ENCODE results near the gene INPP5B. TPM values are rescaled to one million over a fixed set of nuclear protein-coding genes. Genes with fewer than 3 reads are reported as not detected.
"Not testable (repeated sequence)": the region's sequence is repeated elsewhere in the genome, so short reads cannot be mapped to it uniquely, and the experiment has no call there.

INPP5B gene
- total and polyA plus RNA-seq, 2 donors (not counting 1 experiment from before 2014, with no cell fraction given), result 23.6 to 55.0 TPM

- TF ChIP-seq CTCF (conservative IDR thresholded peaks at IDR 0.05 in 1 of 2, IDR thresholded peaks at IDR 0.05 in 1 of 2; ENCODE audit: low read depth in 1 of 2, low read length in 2 of 2), result no peak
- no peak for TF ChIP-seq EZH2 (IDR thresholded peaks at IDR 0.05; ENCODE audit: low read length, missing control alignments)
- H2AFZ ChIP-seq (ENCODE audit: low read length), result no peak overlapping the region
- no peak overlapping the region for H3K4me3 ChIP-seq (replicated peaks in 1 of 4; ENCODE audit: control extremely low read depth in 1 of 4, insufficient read depth in 1 of 4, low read depth in 3 of 4, low read length in 4 of 4)
- no peaks in the 10 kb centered on the region for H3K4me1 ChIP-seq (ENCODE audit: control insufficient read depth, extremely low read depth, insufficient read depth, low read length)
- H3K4me2 ChIP-seq (ENCODE audit: extremely low read depth, insufficient read depth, low read length), result no peak overlapping the region
- H3K9ac ChIP-seq (ENCODE audit: insufficient read depth, low read length), result no peak overlapping the region
- no peaks in the 10 kb centered on the region for H3K9me3 ChIP-seq (ENCODE audit: control insufficient read depth, insufficient read depth, low read depth, low read length)
- H4K20me1 ChIP-seq (ENCODE audit: control insufficient read depth, extremely low read depth, insufficient read depth, low read length), result no peaks in the 10 kb centered on the region
- DNase-seq (ENCODE audit: low read depth in 2 of 2), result no peak
- peaks cover 2% of the 10 kb centered on the region for H3K36me3 ChIP-seq (ENCODE audit: control insufficient read depth, insufficient read depth, low read length)
- H3K27me3 ChIP-seq (ENCODE audit: control insufficient read depth, insufficient read depth, low read length), result no peaks in the 10 kb centered on the region
- no peak overlapping the region for H3K27ac ChIP-seq (ENCODE audit: insufficient read depth, low read length)
- H3K79me2 ChIP-seq (ENCODE audit: control insufficient read depth, insufficient read depth, low read length), result no peaks in the 10 kb centered on the region
Measured at GRCh38 chr1:37915476-37916093, 31.3 kb downstream of the INPP5B start.

GRCh38 chr1:37914719-37915475, 32.0 kb downstream of the INPP5B start:
- no peak for DNase-seq (ENCODE audit: low read depth in 2 of 2)
- Histone ChIP-seq H3K27ac (ENCODE audit: insufficient read depth, low read length) (no peak overlapping the region), H3K36me3 (ENCODE audit: control insufficient read depth, insufficient read depth, low read length) (peaks cover 2% of the 10 kb centered on the region), H3K4me3 (replicated peaks in 1 of 4; ENCODE audit: control extremely low read depth in 1 of 4, insufficient read depth in 1 of 4, low read depth in 3 of 4, low read length in 4 of 4) (no peak overlapping the region), H3K27me3 (ENCODE audit: control insufficient read depth, insufficient read depth, low read length) (no peaks in the 10 kb centered on the region), H3K4me1 (ENCODE audit: control insufficient read depth, extremely low read depth, insufficient read depth, low read length) (no peaks in the 10 kb centered on the region), H2AFZ (ENCODE audit: low read length) (no peak overlapping the region), H3K9me3 (ENCODE audit: control insufficient read depth, insufficient read depth, low read depth, low read length) (no peaks in the 10 kb centered on the region), H3K9ac (ENCODE audit: insufficient read depth, low read length) (no peak overlapping the region), H3K79me2 (ENCODE audit: control insufficient read depth, insufficient read depth, low read length) (no peaks in the 10 kb centered on the region), H3K4me2 (ENCODE audit: extremely low read depth, insufficient read depth, low read length) (no peak overlapping the region), H4K20me1 (ENCODE audit: control insufficient read depth, extremely low read depth, insufficient read depth, low read length) (no peaks in the 10 kb centered on the region)
- TF ChIP-seq EZH2 (IDR thresholded peaks at IDR 0.05; ENCODE audit: low read length, missing control alignments) (no peak), CTCF (conservative IDR thresholded peaks at IDR 0.05 in 1 of 2, IDR thresholded peaks at IDR 0.05 in 1 of 2; ENCODE audit: low read depth in 1 of 2, low read length in 2 of 2) (no peak)

- H3K9me3 ChIP-seq (ENCODE audit: control insufficient read depth, insufficient read depth, low read depth, low read length); H2AFZ ChIP-seq (ENCODE audit: low read length); H3K9ac ChIP-seq (ENCODE audit: insufficient read depth, low read length); H3K27ac ChIP-seq (ENCODE audit: insufficient read depth, low read length); H3K4me3 ChIP-seq (replicated peaks in 1 of 4; ENCODE audit: control extremely low read depth in 1 of 4, insufficient read depth in 1 of 4, low read depth in 3 of 4, low read length in 4 of 4); H3K79me2 ChIP-seq (ENCODE audit: control insufficient read depth, insufficient read depth, low read length); H3K27me3 ChIP-seq (ENCODE audit: control insufficient read depth, insufficient read depth, low read length); H4K20me1 ChIP-seq (ENCODE audit: control insufficient read depth, extremely low read depth, insufficient read depth, low read length); H3K4me2 ChIP-seq (ENCODE audit: extremely low read depth, insufficient read depth, low read length); H3K4me1 ChIP-seq (ENCODE audit: control insufficient read depth, extremely low read depth, insufficient read depth, low read length); DNase-seq (ENCODE audit: low read depth in 2 of 2); H3K36me3 ChIP-seq (ENCODE audit: control insufficient read depth, insufficient read depth, low read length): not testable (repeated sequence)
Measured at GRCh38 chr1:37911478-37911877, 35.4 kb downstream of the INPP5B start.

- H3K79me2 ChIP-seq (ENCODE audit: control insufficient read depth, insufficient read depth, low read length); DNase-seq (ENCODE audit: low read depth in 2 of 2); H3K27me3 ChIP-seq (ENCODE audit: control insufficient read depth, insufficient read depth, low read length); H3K9ac ChIP-seq (ENCODE audit: insufficient read depth, low read length); H3K27ac ChIP-seq (ENCODE audit: insufficient read depth, low read length); H3K4me3 ChIP-seq (replicated peaks in 1 of 4; ENCODE audit: control extremely low read depth in 1 of 4, insufficient read depth in 1 of 4, low read depth in 3 of 4, low read length in 4 of 4); H4K20me1 ChIP-seq (ENCODE audit: control insufficient read depth, extremely low read depth, insufficient read depth, low read length); H3K36me3 ChIP-seq (ENCODE audit: control insufficient read depth, insufficient read depth, low read length); H2AFZ ChIP-seq (ENCODE audit: low read length); H3K4me2 ChIP-seq (ENCODE audit: extremely low read depth, insufficient read depth, low read length); H3K9me3 ChIP-seq (ENCODE audit: control insufficient read depth, insufficient read depth, low read depth, low read length); H3K4me1 ChIP-seq (ENCODE audit: control insufficient read depth, extremely low read depth, insufficient read depth, low read length): not testable (repeated sequence)
Measured at GRCh38 chr1:37910886-37911285, 36.0 kb downstream of the INPP5B start.

- not testable (repeated sequence) for H4K20me1 ChIP-seq (ENCODE audit: control insufficient read depth, extremely low read depth, insufficient read depth, low read length); H3K27ac ChIP-seq (ENCODE audit: insufficient read depth, low read length); H3K4me2 ChIP-seq (ENCODE audit: extremely low read depth, insufficient read depth, low read length); H3K9ac ChIP-seq (ENCODE audit: insufficient read depth, low read length); H3K9me3 ChIP-seq (ENCODE audit: control insufficient read depth, insufficient read depth, low read depth, low read length); H3K79me2 ChIP-seq (ENCODE audit: control insufficient read depth, insufficient read depth, low read length); H3K27me3 ChIP-seq (ENCODE audit: control insufficient read depth, insufficient read depth, low read length); DNase-seq (ENCODE audit: low read depth in 2 of 2); H3K36me3 ChIP-seq (ENCODE audit: control insufficient read depth, insufficient read depth, low read length); H3K4me1 ChIP-seq (ENCODE audit: control insufficient read depth, extremely low read depth, insufficient read depth, low read length); H3K4me3 ChIP-seq (replicated peaks in 1 of 4; ENCODE audit: control extremely low read depth in 1 of 4, insufficient read depth in 1 of 4, low read depth in 3 of 4, low read length in 4 of 4); H2AFZ ChIP-seq (ENCODE audit: low read length)
Measured at GRCh38 chr1:37908531-37908930, 38.3 kb downstream of the INPP5B start.
